Parathyroid adenoma (tissue), 2 donors: ENCODE measurements around the gene PRTN3.

Experiments
- H2AFZ ChIP-seq: fragments of 300-600 bp; sonication (generic); one replicate; pipeline ENCODE4 v1.7.0; 2017; ENCODE audit warnings: antibody characterized with exemption, mild to moderate bottlenecking
- H3K27ac ChIP-seq: fragments of 300-600 bp; sonication (generic); one replicate; pipeline ENCODE4 v1.7.0; 2017
- H3K27me3 ChIP-seq: fragments of 300-600 bp; sonication (generic); one replicate; pipeline ENCODE4 v1.7.0; 2017; ENCODE audit warnings: low read length; ENCODE audit not compliant: control insufficient read depth, insufficient read depth
- H3K36me3 ChIP-seq: fragments of 300-600 bp; sonication (generic); one replicate; pipeline ENCODE4 v1.7.0; 2017; ENCODE audit warnings: low read length; ENCODE audit not compliant: control insufficient read depth, insufficient read depth
- H3K4me1 ChIP-seq: fragments of 300-600 bp; sonication (generic); one replicate; pipeline ENCODE4 v1.7.0; 2017; ENCODE audit warnings: control low read depth
- H3K4me2 ChIP-seq: fragments of 300-600 bp; sonication (generic); one replicate; pipeline ENCODE4 v1.7.0; 2017; ENCODE audit warnings: low read length
- H3K4me3 ChIP-seq: fragments of 300-600 bp; sonication (generic); one replicate; pipeline ENCODE4 v1.7.0; 2017; ENCODE audit warnings: low read depth, low read length
- H3K79me2 ChIP-seq: fragments of 300-600 bp; sonication (generic); one replicate; pipeline ENCODE4 v1.7.0; 2017; ENCODE audit warnings: control low read depth
- H3K9ac ChIP-seq: fragments of 300-600 bp; sonication (generic); one replicate; pipeline ENCODE4 v1.7.0; 2017; ENCODE audit warnings: mild to moderate bottlenecking
- H3K9me3 ChIP-seq: fragments of 300-600 bp; sonication (generic); one replicate; pipeline ENCODE4 v1.7.0; 2017; ENCODE audit warnings: low read length; ENCODE audit not compliant: control insufficient read depth
- TF ChIP-seq, protein P1 (sequence below): fragments of 300-600 bp; sonication (generic); IDR thresholded peaks from one replicate; pipeline ENCODE4 v1.7.0; 2017; ENCODE audit warnings: antibody characterized with exemption, mild to moderate bottlenecking
- donor health status: primary hyperparathyroidism.

PRTN3 gene

DNA sequence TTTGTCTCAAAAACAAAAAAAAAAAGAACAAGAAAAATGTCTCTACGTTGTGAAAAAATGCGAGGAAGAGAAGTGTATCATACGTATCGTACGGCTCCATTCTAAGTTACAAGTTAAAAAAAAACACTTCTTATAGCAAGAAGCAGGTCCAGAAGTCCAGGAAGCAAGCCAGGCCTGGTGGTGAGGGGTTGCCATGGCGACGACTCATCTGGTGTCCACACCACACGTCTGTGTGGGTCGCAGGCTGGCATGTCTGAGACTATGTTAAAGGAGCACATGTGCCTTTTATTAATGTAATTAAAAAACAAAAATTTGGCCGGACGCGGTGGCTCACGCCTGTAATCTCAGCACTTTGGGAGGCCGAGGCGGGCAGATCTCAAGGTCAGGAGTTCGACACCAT is 46.3 kb downstream of the PRTN3 start:
- Histone ChIP-seq H3K27ac (no peak overlapping the region), H2AFZ (no peak overlapping the region), H3K4me2 (no peak overlapping the region), H3K9me3 (no peaks in the 10 kb centered on the region), H3K36me3 (no peaks in the 10 kb centered on the region), H3K4me1 (no peaks in the 10 kb centered on the region), H3K4me3 (no peak overlapping the region), H3K9ac (no peak overlapping the region), H3K27me3 (no peaks in the 10 kb centered on the region), H3K79me2 (peaks cover 10% of the 10 kb centered on the region)
- TF ChIP-seq, protein P1, sequence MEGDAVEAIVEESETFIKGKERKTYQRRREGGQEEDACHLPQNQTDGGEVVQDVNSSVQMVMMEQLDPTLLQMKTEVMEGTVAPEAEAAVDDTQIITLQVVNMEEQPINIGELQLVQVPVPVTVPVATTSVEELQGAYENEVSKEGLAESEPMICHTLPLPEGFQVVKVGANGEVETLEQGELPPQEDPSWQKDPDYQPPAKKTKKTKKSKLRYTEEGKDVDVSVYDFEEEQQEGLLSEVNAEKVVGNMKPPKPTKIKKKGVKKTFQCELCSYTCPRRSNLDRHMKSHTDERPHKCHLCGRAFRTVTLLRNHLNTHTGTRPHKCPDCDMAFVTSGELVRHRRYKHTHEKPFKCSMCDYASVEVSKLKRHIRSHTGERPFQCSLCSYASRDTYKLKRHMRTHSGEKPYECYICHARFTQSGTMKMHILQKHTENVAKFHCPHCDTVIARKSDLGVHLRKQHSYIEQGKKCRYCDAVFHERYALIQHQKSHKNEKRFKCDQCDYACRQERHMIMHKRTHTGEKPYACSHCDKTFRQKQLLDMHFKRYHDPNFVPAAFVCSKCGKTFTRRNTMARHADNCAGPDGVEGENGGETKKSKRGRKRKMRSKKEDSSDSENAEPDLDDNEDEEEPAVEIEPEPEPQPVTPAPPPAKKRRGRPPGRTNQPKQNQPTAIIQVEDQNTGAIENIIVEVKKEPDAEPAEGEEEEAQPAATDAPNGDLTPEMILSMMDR: no peak

DNA sequence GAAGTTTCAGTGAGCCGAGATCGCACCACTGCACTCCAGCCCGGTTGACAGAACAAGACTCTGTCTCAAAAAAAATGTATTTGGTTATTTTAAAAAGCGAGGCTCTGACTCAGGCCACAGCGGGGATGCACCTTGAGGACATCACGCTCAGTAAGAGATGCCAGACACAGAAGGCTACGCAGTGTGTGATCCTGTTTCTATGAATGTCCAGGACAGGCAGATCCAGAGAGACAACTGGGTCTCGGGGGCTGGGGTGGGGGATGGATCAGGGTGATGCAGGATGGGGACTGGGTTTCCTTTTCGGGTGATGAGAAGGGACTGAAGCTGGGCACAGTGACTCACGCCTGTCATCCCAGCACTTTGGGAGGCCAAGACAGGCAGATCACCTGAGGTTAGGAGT is 46.8 kb downstream of the PRTN3 start:
- H3K4me3 ChIP-seq: no peak overlapping the region
- TF ChIP-seq, protein P1: no peak
- H3K27ac ChIP-seq: no peak overlapping the region
- peaks cover 15% of the 10 kb centered on the region for H3K79me2 ChIP-seq
- no peaks in the 10 kb centered on the region for H3K4me1 ChIP-seq
- H3K36me3 ChIP-seq: no peaks in the 10 kb centered on the region
- no peak overlapping the region for H3K9ac ChIP-seq
- H3K27me3 ChIP-seq: no peaks in the 10 kb centered on the region
- no peak overlapping the region for H3K4me2 ChIP-seq
- H2AFZ ChIP-seq: no peak overlapping the region
- no peaks in the 10 kb centered on the region for H3K9me3 ChIP-seq

DNA sequence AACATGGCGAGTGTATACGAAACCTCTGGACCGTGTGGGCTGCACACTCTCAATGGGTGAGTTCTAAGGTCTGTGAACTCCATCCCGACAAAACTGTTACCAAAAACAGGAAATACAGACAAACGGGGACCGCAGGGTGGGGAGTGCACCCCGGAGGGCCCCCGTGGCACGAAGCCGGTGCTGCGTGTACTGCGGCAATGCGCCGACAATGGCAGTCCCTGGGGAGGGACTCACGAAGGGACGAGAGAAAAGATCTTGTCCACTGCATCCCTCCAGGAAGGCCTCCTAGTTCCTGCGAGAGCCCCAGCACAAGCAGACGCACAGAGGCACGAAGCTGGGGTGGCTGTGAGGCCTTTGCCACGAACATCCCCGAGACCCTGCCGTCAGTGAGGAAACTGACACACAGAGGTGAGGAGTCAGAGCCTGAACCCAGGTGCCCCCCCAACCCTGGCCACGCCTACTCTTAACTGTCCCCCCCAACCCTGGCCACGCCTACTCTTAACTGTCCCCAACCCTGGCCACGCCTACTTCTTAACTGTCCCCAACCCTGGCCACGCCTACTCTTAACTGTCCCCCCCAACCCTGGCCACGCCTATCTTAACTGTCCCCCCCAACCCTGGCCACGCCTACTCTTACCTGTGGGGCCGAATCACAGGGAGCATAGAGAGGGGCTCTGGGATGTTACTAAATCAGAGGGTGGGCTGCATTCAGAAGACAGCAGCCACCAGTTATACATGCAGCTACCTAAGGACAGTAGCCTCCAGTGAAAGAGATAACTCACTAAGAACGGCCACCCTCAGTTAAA is 48.0 kb downstream of the PRTN3 start:
- Histone ChIP-seq H3K9ac (no peak overlapping the region), H3K27me3 (no peaks in the 10 kb centered on the region), H3K4me2 (no peak overlapping the region), H3K27ac (no peak overlapping the region), H3K79me2 (peaks cover 15% of the 10 kb centered on the region), H3K36me3 (no peaks in the 10 kb centered on the region), H3K4me3 (no peak overlapping the region), H2AFZ (no peak overlapping the region), H3K4me1 (no peaks in the 10 kb centered on the region), H3K9me3 (no peaks in the 10 kb centered on the region)
- TF ChIP-seq, protein P1: no peak

DNA sequence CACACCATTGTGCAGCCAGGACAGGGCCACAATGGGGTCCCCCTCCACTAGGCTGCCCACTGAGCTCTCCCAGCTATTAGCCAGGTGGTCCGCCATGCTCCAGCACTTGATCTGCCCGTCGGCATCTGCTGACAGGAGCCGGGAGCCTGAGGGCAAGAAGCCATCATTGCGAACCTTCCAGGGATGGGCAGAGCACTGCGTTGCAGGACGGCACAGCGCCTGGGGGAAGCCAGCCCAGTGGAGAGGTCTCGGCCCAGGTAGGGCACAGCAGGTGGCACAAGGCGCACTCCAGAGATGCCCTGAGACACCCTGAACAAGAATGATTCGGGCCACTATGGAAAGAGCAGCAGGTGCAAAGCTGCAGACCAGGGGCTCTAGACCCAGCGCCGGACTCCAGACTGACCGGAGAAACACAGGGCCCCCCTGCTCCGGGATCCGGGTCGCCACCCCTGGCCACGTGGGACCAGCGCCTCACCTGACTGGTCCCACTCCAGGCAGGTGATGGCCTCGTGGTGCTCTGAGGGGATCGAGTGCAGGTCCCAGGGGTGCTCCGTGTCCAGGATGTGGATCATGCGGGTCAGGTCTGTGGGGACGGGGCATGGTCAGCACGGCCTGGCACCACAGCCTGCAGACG is 49.0 kb downstream of the PRTN3 start:
- H3K4me3 ChIP-seq: no peak overlapping the region
- H3K9me3 ChIP-seq: no peaks in the 10 kb centered on the region
- no peak overlapping the region for H2AFZ ChIP-seq
- H3K36me3 ChIP-seq: no peaks in the 10 kb centered on the region
- H3K27ac ChIP-seq: no peak overlapping the region
- TF ChIP-seq, protein P1: no peak
- no peak overlapping the region for H3K4me2 ChIP-seq
- no peak overlapping the region for H3K9ac ChIP-seq
- H3K27me3 ChIP-seq: no peaks in the 10 kb centered on the region
- H3K4me1 ChIP-seq: no peaks in the 10 kb centered on the region
- H3K79me2 ChIP-seq: peaks cover 14% of the 10 kb centered on the region
